Neuronal stem cell (in vitro differentiated cells): ENCODE measurements around the gene CPLANE2.
A peak's percentile ranks its signal among the peaks of the same experiment; 100 is the strongest.

Source experiments
- DNase-seq: peaks from one replicate; pipeline ENCODE4 v3.0.0-alpha.2; 2013; ENCODE audit warnings: low spot score
- H2AFZ ChIP-seq: one replicate; pipeline ENCODE4 v1.6.1; 2013; ENCODE audit warnings: mild to moderate bottlenecking, low read length, inconsistent platforms
- H2AK5ac ChIP-seq: 2 replicates; pipeline ENCODE4 v1.6.1; 2013; ENCODE audit warnings: low read depth, mild to moderate bottlenecking, inconsistent platforms, low read length, moderate library complexity, mixed read lengths
- H2BK120ac ChIP-seq: 2 replicates; pipeline ENCODE4 v1.6.1; 2013; ENCODE audit warnings: low read depth, mild to moderate bottlenecking, inconsistent platforms, low read length, moderate library complexity, mixed read lengths
- H2BK12ac ChIP-seq: one replicate; pipeline ENCODE4 v1.6.1; 2013; ENCODE audit warnings: low read length, inconsistent platforms
- H2BK15ac ChIP-seq: 2 replicates; pipeline ENCODE4 v1.6.1; 2013; ENCODE audit warnings: mild to moderate bottlenecking, low read length, inconsistent platforms, mixed read lengths
- H2BK5ac ChIP-seq: one replicate; pipeline ENCODE4 v1.6.1; 2013; ENCODE audit warnings: inconsistent platforms, mild to moderate bottlenecking, low read length, moderate library complexity
- H3K14ac ChIP-seq: one replicate; pipeline ENCODE4 v1.6.1; 2013; ENCODE audit warnings: low read length, inconsistent platforms
- H3K18ac ChIP-seq: 2 replicates; pipeline ENCODE4 v1.6.1; 2013; ENCODE audit warnings: low read length, inconsistent platforms
- H3K23ac ChIP-seq: 2 replicates; pipeline ENCODE4 v1.6.1; 2013; ENCODE audit warnings: low read depth, mild to moderate bottlenecking, mixed read lengths, low read length, inconsistent platforms; ENCODE audit not compliant: poor library complexity
- H3K27ac ChIP-seq: replicated peaks from 3 replicates; pipeline ENCODE4 v1.5.1; 2013; ENCODE audit warnings: low read length, inconsistent platforms
- H3K27me3 ChIP-seq, 3 experiments: 2 replicates each; pipeline ENCODE4 v1.6.1; 2013; ENCODE audit warnings: low read length in 3 of 3, mild to moderate bottlenecking in 2 of 3, inconsistent platforms in 1 of 3, low read depth in 1 of 3, mixed read lengths in 1 of 3, moderate library complexity in 1 of 3; ENCODE audit not compliant: control insufficient read depth in 3 of 3, insufficient read depth in 3 of 3
- H3K36me3 ChIP-seq, 2 donors: replicated peaks in 1 of 2; 2 replicates each; pipeline ENCODE4 v1.6.1; 2013; ENCODE audit warnings: low read length in 2 of 2; ENCODE audit not compliant: control insufficient read depth in 2 of 2, insufficient read depth in 2 of 2
- H3K4ac ChIP-seq: 2 replicates; pipeline ENCODE4 v1.6.1; 2013; ENCODE audit warnings: inconsistent platforms, mild to moderate bottlenecking, low read length, moderate library complexity
- H3K4me1 ChIP-seq, 2 donors: 1 replicate in 1 of 2; 2 replicates in 1 of 2; pipeline ENCODE4 v1.6.1; 2013; ENCODE audit warnings: low read length in 2 of 2, low read depth in 1 of 2; ENCODE audit not compliant: control insufficient read depth in 2 of 2, insufficient read depth in 1 of 2
- H3K4me2 ChIP-seq: one replicate; pipeline ENCODE4 v1.6.1; 2013; ENCODE audit warnings: mild to moderate bottlenecking, low read length, inconsistent platforms; ENCODE audit not compliant: insufficient read depth, poor library complexity, severe bottlenecking
- H3K4me3 ChIP-seq, 2 donors: 2 replicates each; pipeline ENCODE4 v1.5.1; 2013; ENCODE audit warnings: low read length in 2 of 2, mild to moderate bottlenecking in 2 of 2, inconsistent platforms in 1 of 2, moderate library complexity in 1 of 2
- H3K79me1 ChIP-seq: one replicate; pipeline ENCODE4 v1.6.1; 2013; ENCODE audit warnings: low read depth, mild to moderate bottlenecking, inconsistent platforms, low read length, moderate library complexity
- H3K9ac ChIP-seq: one replicate; pipeline ENCODE4 v1.6.1; 2013; ENCODE audit warnings: mild to moderate bottlenecking, low read depth, low read length, inconsistent platforms; ENCODE audit not compliant: poor library complexity
- H3K9me3 ChIP-seq, 2 donors: replicated peaks in 1 of 2; 2 replicates each; pipeline versions ENCODE3 to v1.6.1; 2013; ENCODE audit warnings: low read length in 2 of 2, mild to moderate bottlenecking in 2 of 2, inconsistent platforms in 1 of 2, low read depth in 1 of 2, mixed read lengths in 1 of 2, moderate library complexity in 1 of 2; ENCODE audit not compliant: control insufficient read depth in 2 of 2, insufficient read depth in 1 of 2
- H4K8ac ChIP-seq: one replicate; pipeline ENCODE4 v1.6.1; 2013; ENCODE audit warnings: low read depth, mild to moderate bottlenecking, inconsistent platforms, low read length, moderate library complexity
- H4K91ac ChIP-seq: one replicate; pipeline ENCODE4 v1.6.1; 2013; ENCODE audit warnings: low read length, low read depth, mild to moderate bottlenecking, inconsistent platforms; ENCODE audit not compliant: poor library complexity
- WGBS, 2 donors: extraction: QIAGEN DNeasy Blood & Tissue Kit; methylation state at CpG; one replicate each; pipeline ENCODE4 v1.1.7; 2013; ENCODE audit warnings: missing lambda C conversion rate in 2 of 2, mixed read lengths in 1 of 2; ENCODE audit not compliant: insufficient read length in 2 of 2, insufficient replicate concordance in 1 of 2; ENCODE audit errors: extremely low coverage in 2 of 2; 5-methylcytosine and 5-hydroxymethylcytosine counted together

The CPLANE2 gene

GRCh38 chr1:16208270-16208987, 28.6 kb downstream of the CPLANE2 start:
- peaks cover 0 to 9% (median 0%) of the 10 kb centered on the region in 3 experiments for H3K27me3 ChIP-seq
- peaks cover 4% of the 10 kb centered on the region in 2 donors for H3K36me3 ChIP-seq
- no peak overlapping the region for H4K91ac ChIP-seq
- H3K23ac ChIP-seq, result peak overlapping the region; percentile 51
- no peak overlapping the region for H3K4me2 ChIP-seq
- H3K18ac ChIP-seq, result no peak overlapping the region
- H3K4me3 ChIP-seq, result no peak overlapping the region
- no peak overlapping the region for H2BK5ac ChIP-seq
- H3K27ac ChIP-seq, result no peak overlapping the region
- H2BK12ac ChIP-seq, result peak overlapping the region; percentile 87
- H3K9me3 ChIP-seq, result no peaks in the 10 kb centered on the region
- no CpG with 5 or more reads among the region's 13 CpGs for WGBS, 2 donors
- H3K4ac ChIP-seq, result no peak overlapping the region
- peak overlapping the region; percentile 98 for H2BK120ac ChIP-seq
- H3K9ac ChIP-seq, result no peak overlapping the region
- no peak overlapping the region for H4K8ac ChIP-seq
- peaks cover 3% of the 10 kb centered on the region for H3K79me1 ChIP-seq
- peak overlapping the region; percentile 74 for H2BK15ac ChIP-seq
- H2AK5ac ChIP-seq, result peak overlapping the region; percentile 68
- peaks cover 12 to 26% of the 10 kb centered on the region in 2 donors for H3K4me1 ChIP-seq
- peak overlapping the region; percentile 21 for H2AFZ ChIP-seq
- DNase-seq, result no peak
- no peak overlapping the region for H3K14ac ChIP-seq

GRCh38 chr1:16207318-16208269, 29.4 kb downstream of the CPLANE2 start:
- Histone ChIP-seq H3K27ac (peak overlapping the region; percentile 69), H3K27me3 (peaks cover 0 to 6% (median 0%) of the 10 kb centered on the region in 3 experiments)
- WGBS, 2 donors, result no CpG with 5 or more reads among the region's 51 CpGs

GRCh38 chr1:16206547-16207317, 30.3 kb downstream of the CPLANE2 start:
- H3K4me1 ChIP-seq, result peaks cover 2 to 14% of the 10 kb centered on the region in 2 donors
- peak overlapping the region; percentile 77 for H3K9ac ChIP-seq
- no peak overlapping the region for H2BK120ac ChIP-seq
- H2AK5ac ChIP-seq, result peak overlapping the region; percentile 68
- no CpG with 5 or more reads among the region's 87 CpGs for WGBS, 2 donors
- no peak overlapping the region for H3K14ac ChIP-seq
- peak overlapping the region; percentile 59 for H3K4me2 ChIP-seq
- no peaks in the 10 kb centered on the region for H3K9me3 ChIP-seq
- no peak overlapping the region for H3K4ac ChIP-seq
- peak overlapping the region; percentile 87 for H3K23ac ChIP-seq
- H2BK12ac ChIP-seq, result no peak overlapping the region
- peaks cover 4% of the 10 kb centered on the region in 2 donors for H3K36me3 ChIP-seq
- H3K27ac ChIP-seq, result peak overlapping the region; percentile 69
- peak overlapping the region; percentile 44 for H2BK15ac ChIP-seq
- peaks cover under 1% of the 10 kb centered on the region for H3K79me1 ChIP-seq
- H4K91ac ChIP-seq, result no peak overlapping the region
- peaks cover 0 to 6% (median 0%) of the 10 kb centered on the region in 3 experiments for H3K27me3 ChIP-seq
- no peak overlapping the region for H2BK5ac ChIP-seq
- H4K8ac ChIP-seq, result no peak overlapping the region
- DNase-seq, result peak; percentile 97
- peak overlapping the region; percentile 52 to 77 for H3K4me3 ChIP-seq
- H2AFZ ChIP-seq, result peak overlapping the region; percentile 97
- H3K18ac ChIP-seq, result peak overlapping the region; percentile 94

More at GRCh38 chr1:16207318-16208269, 29.4 kb downstream of the CPLANE2 start:
- Histone ChIP-seq H3K9ac (no peak overlapping the region), H3K14ac (no peak overlapping the region), H3K36me3 (peaks cover 4% of the 10 kb centered on the region in 2 donors), H3K18ac (peak overlapping the region; percentile 94), H2BK12ac (peak overlapping the region; percentile 87), H3K4me3 (peak overlapping the region; percentile 46 to 77), H2BK120ac (peak overlapping the region; percentile 98), H3K9me3 (no peaks in the 10 kb centered on the region), H2AFZ (peak overlapping the region; percentile 97), H2BK5ac (no peak overlapping the region), H3K4ac (peak overlapping the region; percentile 26), H2AK5ac (peak overlapping the region; percentile 68), H3K23ac (peak overlapping the region; percentile 87), H3K4me2 (peak overlapping the region; percentile 59), H3K4me1 (peaks cover 8 to 21% of the 10 kb centered on the region in 2 donors), H4K8ac (peak overlapping the region; percentile 78), H2BK15ac (peak overlapping the region; percentile 74), H3K79me1 (peaks cover 3% of the 10 kb centered on the region), H4K91ac (no peak overlapping the region)
- DNase-seq, result no peak
